GM12892 (cell line): ENCODE measurements around the gene USP15.

ENCODE experiments used
- DNase-seq: peaks from one replicate; pipeline ENCODE4 v3.0.0; 2011; ENCODE audit not compliant: insufficient read length
- FAIRE-seq: peaks from 2 replicates; lab custom pipeline; 2011; peaks lifted over from hg19 to GRCh38; lab: Jason Lieb, UNC
- POLR2A ChIP-seq: IDR thresholded peaks from 2 replicates; pipeline ENCODE4 v1.6.1; 2011; ENCODE audit warnings: low read depth, low read length, control low read depth
- POLR2AphosphoS5 ChIP-seq: IDR thresholded peaks from 2 replicates; pipeline ENCODE4 v1.6.1; 2011; ENCODE audit warnings: low read depth, low read length, control low read depth
- TAF1 ChIP-seq: IDR thresholded peaks from 2 replicates; pipeline ENCODE4 v1.6.1; 2011; ENCODE audit warnings: low read depth, mild to moderate bottlenecking, control low read depth, low read length, borderline replicate concordance

Gene USP15

GRCh38 chr12:62291864-62292760 is 31.9 kb downstream of the USP15 start:
- TF ChIP-seq TAF1: no peak
- no peak for TF ChIP-seq POLR2AphosphoS5
- TF ChIP-seq POLR2A: no peak
- FAIRE-seq: no peak

GRCh38 chr12:62292761-62293344 is 32.6 kb downstream of the USP15 start:
- DNase-seq (no peak), FAIRE-seq (no peak)
- TF ChIP-seq POLR2A (no peak), POLR2AphosphoS5 (no peak), TAF1 (no peak)

More at GRCh38 chr12:62291864-62292760, 31.9 kb downstream of the USP15 start:
- no peak for DNase-seq

GRCh38 chr12:62294378-62294777 is 34.2 kb downstream of the USP15 start:
- no peak for FAIRE-seq
- DNase-seq: no peak
- TF ChIP-seq POLR2AphosphoS5 (no peak), TAF1 (no peak)

- FAIRE-seq: no peak
- TF ChIP-seq POLR2A: no peak
- no peak for TF ChIP-seq TAF1
- no peak for TF ChIP-seq POLR2AphosphoS5
- DNase-seq: no peak
These were observed 35.8 kb downstream of the USP15 start for GRCh38 chr12:62296001-62296400.

- TF ChIP-seq POLR2AphosphoS5: no peak
- no peak for TF ChIP-seq POLR2A
- no peak for TF ChIP-seq TAF1
- FAIRE-seq (no peak), DNase-seq (no peak)
These were observed 37.1 kb downstream of the USP15 start for GRCh38 chr12:62297321-62297720.

- no peak for DNase-seq
- TF ChIP-seq TAF1 (no peak), POLR2AphosphoS5 (no peak), POLR2A (no peak)
- FAIRE-seq: no peak
These were observed 39.4 kb downstream of the USP15 start for GRCh38 chr12:62299617-62300016.

GRCh38 chr12:62301080-62301798 is 41.0 kb downstream of the USP15 start:
- TF ChIP-seq POLR2AphosphoS5 (no peak), POLR2A (no peak), TAF1 (no peak)
- FAIRE-seq (no peak), DNase-seq (no peak)

GRCh38 chr12:62301799-62302133 is 41.6 kb downstream of the USP15 start:
- no peak for FAIRE-seq
- DNase-seq: no peak
- TF ChIP-seq TAF1 (no peak), POLR2A (no peak), POLR2AphosphoS5 (no peak)

- DNase-seq (no peak), FAIRE-seq (no peak)
- TF ChIP-seq TAF1 (no peak), POLR2AphosphoS5 (no peak), POLR2A (no peak)
These were observed 44.4 kb downstream of the USP15 start for GRCh38 chr12:62304560-62304959.

GRCh38 chr12:62305778-62306177 is 45.6 kb downstream of the USP15 start:
- TF ChIP-seq POLR2AphosphoS5: no peak
- no peak for TF ChIP-seq TAF1
- TF ChIP-seq POLR2A: no peak
- FAIRE-seq: no peak
- no peak for DNase-seq

GRCh38 chr12:62306569-62307530 is 46.6 kb downstream of the USP15 start:
- DNase-seq (no peak), FAIRE-seq (no peak)
- TF ChIP-seq POLR2A (no peak), POLR2AphosphoS5 (no peak), TAF1 (no peak)

GRCh38 chr12:62308201-62308600 is 48.0 kb downstream of the USP15 start:
- no peak for FAIRE-seq
- TF ChIP-seq POLR2A: no peak
- TF ChIP-seq TAF1: no peak
- no peak for TF ChIP-seq POLR2AphosphoS5
- DNase-seq: no peak
